OCI-LY7 (cell line): Measurements from ENCODE around the gene SCTR.

Experiments used
- CTCF ChIP-seq: fragments of 200-600 bp; sonication (generic); conservative IDR thresholded peaks from 2 replicates; pipeline ENCODE4 v1.5.1; 2014; ENCODE audit warnings: mild to moderate bottlenecking, antibody characterized with exemption, low read length, moderate library complexity, mixed read lengths
- EZH2phosphoT487 ChIP-seq: fragments of 200-600 bp; sonication (generic); IDR thresholded peaks from 2 replicates; pipeline ENCODE4 v1.6.1; 2018; ENCODE audit warnings: low read depth, borderline replicate concordance, mild to moderate bottlenecking, mixed run types, antibody characterized with exemption, low read length, moderate library complexity, mixed read lengths

GRCh38 chr2:119463990-119464389 lies 60.3 kb downstream of the SCTR start:
- TF ChIP-seq CTCF: no peak
- TF ChIP-seq EZH2phosphoT487: no peak
